AG04450 (cell line): ENCODE results near the gene MGAT4A. TPM values are rescaled to one million over a fixed set of nuclear protein-coding genes. Genes with fewer than 3 reads are reported as not detected.

Experiments
- CTCF ChIA-PET: fragments of 300-600, 350-600 bp; formaldehyde crosslinking; extraction: SDS; loops from one replicate; lab custom pipeline; 2022; ENCODE audit warnings: antibody characterized with exemption, inconsistent platforms; lab: Charles Lee
- POLR2A ChIA-PET: fragments of 350-600 bp; formaldehyde crosslinking; extraction: SDS; loops from one replicate; lab custom pipeline; 2021; ENCODE audit warnings: antibody characterized with exemption, inconsistent platforms; lab: Yijun Ruan, JAX
- DNase-seq: peaks from one replicate; pipeline ENCODE4 v3.0.0-alpha.2; 2011; ENCODE audit warnings: low read depth, low spot score
- H3K27ac ChIP-seq: one replicate; pipeline ENCODE4 v1.5.1; 2012; ENCODE audit warnings: low read depth, low read length, control low read depth
- H3K27me3 ChIP-seq: one replicate; pipeline ENCODE4 v1.6.0; 2012; ENCODE audit warnings: low read length; ENCODE audit not compliant: control insufficient read depth, insufficient read depth
- H3K4me3 ChIP-seq: 2 replicates; pipeline ENCODE4 v1.5.1; 2011; ENCODE audit warnings: mild to moderate bottlenecking, low read depth, low read length, control low read depth
- H3K9me3 ChIP-seq: 2 replicates; pipeline ENCODE4 v1.5.1; 2012; ENCODE audit warnings: low read length; ENCODE audit not compliant: control insufficient read depth, insufficient read depth
- CTCF ChIP-seq: IDR thresholded peaks from 2 replicates; pipeline ENCODE4 v1.5.1; 2011; ENCODE audit warnings: low read depth, low read length, control low read depth, inconsistent platforms
- polyA plus RNA-seq: library from polyadenylated mRNA; depleted of rRNA; stranded (reverse); fragments of >200 nt; gene quantifications from 2 replicates; pipeline ENCODE4 v1.2.3, GENCODE V29; 2011

Gene MGAT4A
- polyA plus RNA-seq, 1 experiment, result 0.04 TPM

GRCh38 chr2:98580656-98581284, 150.2 kb downstream of the MGAT4A start:
- Histone ChIP-seq H3K9me3 (no peaks in the 10 kb centered on the region), H3K27ac (no peak overlapping the region), H3K27me3 (no peaks in the 10 kb centered on the region), H3K4me3 (no peak overlapping the region)
- DNase-seq, result no peak
- POLR2A ChIA-PET, result no interaction called here
- CTCF ChIA-PET, result no interaction called here
- no peak for TF ChIP-seq CTCF

- H3K9me3 ChIP-seq, result no peaks in the 10 kb centered on the region
- no peak overlapping the region for H3K4me3 ChIP-seq
- no peak for TF ChIP-seq CTCF
- ChIA-PET POLR2A (no interaction called here), CTCF (no interaction called here)
- H3K27ac ChIP-seq, result no peak overlapping the region
- no peaks in the 10 kb centered on the region for H3K27me3 ChIP-seq
- no peak for DNase-seq
Observed at GRCh38 chr2:98579926-98580325, 151.0 kb downstream of the MGAT4A start.

GRCh38 chr2:98578231-98578630, 152.7 kb downstream of the MGAT4A start:
- CTCF ChIA-PET, result no interaction called here
- no peak for TF ChIP-seq CTCF
- H3K27ac ChIP-seq, result no peak overlapping the region
- H3K9me3 ChIP-seq, result no peaks in the 10 kb centered on the region; the same call in 1 of the 2 replicates
- H3K4me3 ChIP-seq, result no peak overlapping the region
- DNase-seq, result no peak
- no peaks in the 10 kb centered on the region for H3K27me3 ChIP-seq
- POLR2A ChIA-PET, result no interaction called here

- POLR2A ChIA-PET, result no interaction called here
- Histone ChIP-seq H3K27me3 (no peaks in the 10 kb centered on the region), H3K4me3 (no peak overlapping the region), H3K27ac (no peak overlapping the region), H3K9me3 (no peaks in the 10 kb centered on the region; the same call in 1 of the 2 replicates)
- TF ChIP-seq CTCF, result peak; percentile 16; the same call in 1 of the 2 replicates
- CTCF ChIA-PET, result no interaction called here
- DNase-seq, result no peak
Observed at GRCh38 chr2:98577313-98577712, 153.6 kb downstream of the MGAT4A start.

GRCh38 chr2:98576666-98577312, 154.1 kb downstream of the MGAT4A start:
- H3K4me3 ChIP-seq, result no peak overlapping the region
- CTCF ChIA-PET, result no interaction called here

More at GRCh38 chr2:98576666-98577312, 154.1 kb downstream of the MGAT4A start:
- POLR2A ChIA-PET, result no interaction called here
- Histone ChIP-seq H3K9me3 (no peaks in the 10 kb centered on the region; the same call in 1 of the 2 replicates), H3K27ac (no peak overlapping the region), H3K27me3 (no peaks in the 10 kb centered on the region)
- no peak for TF ChIP-seq CTCF
- no peak for DNase-seq
